GM12892 (cell line): ENCODE results near the gene XPR1.

ENCODE experiments used
- POLR2A ChIP-seq: IDR thresholded peaks from 2 replicates; pipeline ENCODE4 v1.6.1; 2011; ENCODE audit warnings: low read depth, low read length, control low read depth
- POLR2AphosphoS5 ChIP-seq: IDR thresholded peaks from 2 replicates; pipeline ENCODE4 v1.6.1; 2011; ENCODE audit warnings: low read depth, low read length, control low read depth

DNA sequence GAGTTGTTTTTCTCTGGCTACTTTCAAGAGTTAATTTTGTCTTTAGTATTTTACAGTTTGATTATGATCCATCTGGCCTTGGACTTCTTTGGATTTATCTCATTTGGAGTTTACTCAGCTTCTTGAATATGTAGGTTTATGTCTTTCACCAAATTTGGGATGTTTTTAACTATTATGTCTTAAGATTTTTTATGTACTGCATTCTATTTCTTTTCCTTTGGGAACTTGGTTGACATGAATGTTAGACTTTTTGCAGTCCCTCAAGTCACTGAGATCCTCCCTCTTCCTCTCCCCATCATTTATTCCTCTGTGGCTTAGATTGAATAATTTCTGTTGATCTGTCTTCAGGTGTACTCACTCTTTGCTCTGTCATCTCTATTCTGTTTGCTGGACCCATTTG, 112.0 kb downstream of the XPR1 start:
- TF ChIP-seq POLR2AphosphoS5 (no peak), POLR2A (no peak)
